ENCODE data around the gene C16orf74.
A peak's percentile ranks its signal among the peaks of the same experiment; 100 is the strongest.

The C16orf74 gene

DNA sequence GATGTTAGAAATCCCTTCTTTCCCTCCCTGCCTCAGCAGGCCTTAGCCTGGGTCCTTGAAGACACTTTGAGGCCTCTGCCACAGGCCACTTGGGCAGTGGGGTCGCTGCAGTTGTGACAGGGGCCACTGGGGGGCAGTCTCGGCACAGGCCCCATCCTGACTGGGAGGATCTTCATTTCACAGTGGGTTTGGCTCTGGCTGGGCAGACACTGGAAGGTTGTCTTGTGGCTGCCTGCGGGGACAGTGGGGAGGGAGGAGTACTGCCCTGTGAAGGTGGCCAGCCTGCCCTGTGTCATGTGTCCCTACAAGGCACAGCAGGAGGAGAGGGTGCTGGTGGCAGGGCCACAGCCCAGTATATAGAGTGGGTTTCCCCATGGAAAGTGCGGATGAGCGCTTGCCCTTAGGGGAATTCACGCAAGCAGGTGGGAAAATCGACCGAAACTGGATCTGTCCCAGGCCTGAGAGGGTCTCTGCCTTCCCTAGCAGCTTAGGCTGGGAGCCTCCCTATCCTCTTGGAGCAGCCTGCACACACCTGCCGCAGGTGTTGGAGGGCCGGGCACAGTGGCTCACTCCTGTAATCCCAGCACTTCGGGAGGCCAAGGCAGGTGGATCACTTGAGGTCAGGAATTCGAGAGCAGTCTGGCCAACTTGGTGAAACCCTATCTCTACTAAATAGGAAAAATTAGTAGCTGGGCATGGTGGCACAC lies 90.9 kb downstream of the C16orf74 start:
- peak in 43 of 56 donors; percentile 12 to 80 (median 49) for DNase-seq

DNA sequence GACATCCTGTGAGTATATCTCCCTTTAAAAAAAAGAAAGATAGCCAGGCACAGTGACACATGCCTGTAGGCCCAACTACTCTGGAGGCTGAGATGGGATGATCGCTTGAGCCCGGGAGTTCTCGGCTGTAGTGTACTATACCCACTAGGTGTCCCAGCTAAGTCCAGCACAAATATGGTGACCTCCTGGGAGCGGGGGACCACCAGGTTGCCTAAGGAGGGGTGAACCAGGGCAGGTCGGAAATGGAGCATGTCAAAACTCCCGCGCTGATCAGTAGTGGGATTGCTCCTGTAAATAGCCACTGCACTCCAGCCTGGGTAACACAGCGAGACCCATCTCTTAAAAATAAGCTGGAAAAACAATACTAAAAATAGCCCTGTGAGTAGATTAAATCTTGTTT lies 91.6 kb downstream of the C16orf74 start:
- no peak for DNase-seq

DNA sequence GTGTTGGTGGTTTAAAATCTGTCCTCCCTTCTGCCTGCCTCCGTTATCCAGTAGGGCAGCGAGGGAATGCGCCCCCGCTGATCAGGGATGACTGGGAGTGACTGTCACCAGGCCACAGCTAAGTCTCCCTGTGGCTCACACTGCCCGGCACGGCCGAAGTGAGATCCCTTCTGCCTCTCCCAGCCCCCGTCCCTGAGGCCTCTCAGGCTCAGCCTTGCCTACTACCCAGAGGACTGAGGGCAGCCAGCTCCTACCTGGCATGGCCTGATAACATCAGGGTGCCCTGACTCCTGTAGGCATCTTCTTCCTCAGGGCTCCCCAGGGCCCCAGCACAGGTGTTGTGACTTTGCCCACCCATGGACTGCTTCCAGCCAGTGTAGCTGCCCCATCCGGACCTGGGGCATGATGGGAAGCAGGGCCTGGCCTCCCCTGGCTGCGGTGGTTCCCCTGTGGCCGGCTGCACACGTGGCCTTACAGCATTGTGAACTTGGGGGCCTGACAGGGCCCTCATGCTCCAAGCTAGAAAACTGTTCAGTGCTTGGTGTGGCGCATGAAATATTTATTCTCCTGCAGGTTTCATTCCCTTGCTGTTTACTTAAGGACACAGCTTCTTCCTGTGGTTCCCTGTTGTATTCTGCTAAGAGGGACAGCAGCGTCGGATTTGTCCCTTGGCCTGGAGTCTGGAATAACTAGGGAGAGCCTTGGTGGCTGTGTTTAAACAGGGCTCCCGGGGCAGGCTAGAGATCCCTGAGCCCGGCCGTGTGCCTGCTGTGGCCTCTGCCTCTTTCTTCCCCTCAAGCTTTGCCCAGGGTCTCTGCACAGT lies 92.2 kb downstream of the C16orf74 start:
- DNase-seq: no peak

DNA sequence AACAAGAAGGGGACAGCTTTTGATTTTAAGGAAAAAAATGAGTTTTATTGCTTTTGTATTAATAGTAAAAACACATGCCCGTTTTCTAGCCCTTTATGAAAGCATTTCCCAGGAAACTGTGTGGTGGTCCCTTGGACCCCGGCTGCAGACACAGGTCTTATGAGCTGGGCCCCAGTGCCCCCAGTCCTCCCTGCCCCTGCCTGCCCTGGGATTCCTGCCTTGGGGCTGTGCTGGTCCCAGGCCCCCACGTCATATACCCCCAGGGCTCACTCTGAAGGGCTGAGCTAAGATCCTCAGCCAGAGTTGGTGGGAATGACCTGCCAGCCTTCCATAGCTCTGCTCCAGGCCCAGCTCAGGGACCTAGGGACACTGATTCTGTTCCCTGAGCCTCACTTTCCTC lies 92.9 kb downstream of the C16orf74 start:
- DNase-seq: no peak

All from nucleus accumbens (tissue), 56 donors.